Stimulated activated CD4-positive, alpha-beta T cell treated with anti-CD3 and anti-CD28 coated beads, TNF-alpha, amount 100 ng/mL, for 1 hour (primary cell): ENCODE results near the gene APOBEC4.
"Not testable (repeated sequence)": the region's sequence is repeated elsewhere in the genome, so short reads cannot be mapped to it uniquely, and the experiment has no call there.

Experiments
- DNase-seq, 3 donors: peaks; one replicate each; pipeline ENCODE4 v3.0.0-alpha.2; 2020; ENCODE audit warnings: low read depth in 3 of 3, low spot score in 1 of 3

The APOBEC4 gene

DNA sequence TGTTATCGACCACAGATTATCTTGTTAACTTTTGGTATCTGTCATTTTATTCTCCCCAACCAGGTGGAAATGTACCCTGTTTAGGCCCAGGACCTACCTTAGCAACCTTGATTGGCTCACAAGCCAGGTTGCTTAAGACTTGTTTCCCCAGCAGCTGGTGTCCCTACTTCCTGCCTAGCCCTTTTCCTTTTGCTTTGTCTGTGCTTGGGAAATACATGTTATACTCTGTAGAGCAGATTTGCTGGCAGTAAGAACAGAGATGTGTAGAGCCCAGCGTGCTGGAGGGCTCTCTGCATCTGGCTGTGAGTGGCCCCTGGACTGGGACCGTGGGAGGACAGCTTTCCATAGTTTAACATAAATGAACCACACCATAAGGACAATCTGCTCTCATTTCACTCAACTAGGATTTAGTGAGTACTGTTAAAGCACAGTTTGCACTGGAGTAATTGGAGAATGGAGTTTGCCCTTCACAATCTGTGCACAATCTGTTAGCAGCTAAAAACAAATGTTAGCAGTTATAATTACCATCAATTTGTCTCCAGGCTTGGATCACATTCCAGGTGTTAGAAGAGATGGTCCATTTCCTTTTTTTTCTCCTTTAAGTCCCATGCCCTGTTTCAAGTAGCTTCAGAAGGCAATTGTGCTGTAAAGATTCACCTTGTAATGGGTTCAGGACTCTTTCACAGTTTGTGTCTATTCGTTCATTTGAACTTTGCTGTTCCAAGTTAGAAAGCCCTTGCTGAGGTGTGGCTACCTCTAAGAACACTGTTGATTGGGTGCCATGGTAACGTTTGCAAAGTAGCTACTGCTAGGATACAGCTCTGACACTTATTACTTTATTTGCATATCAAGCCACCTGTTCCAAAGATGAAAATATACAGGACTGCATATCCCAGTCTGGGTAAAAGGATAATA, at the start of gene APOBEC4:
Gene APOBEC4 (minus strand): TSS at position 770 of the 915 bp plus-strand sequence. CDS start 4,535 bp downstream, outside the sequence.
- DNase-seq, result no peak

GRCh38 chr1:183702813-183703198, 49.7 kb upstream of the APOBEC4 start:
- no peak for DNase-seq

- DNase-seq, result no peak
These were observed 49.1 kb upstream of the APOBEC4 start for GRCh38 chr1:183702087-183702812.

GRCh38 chr1:183699616-183700160, 46.6 kb upstream of the APOBEC4 start:
- DNase-seq, result no peak

DNA sequence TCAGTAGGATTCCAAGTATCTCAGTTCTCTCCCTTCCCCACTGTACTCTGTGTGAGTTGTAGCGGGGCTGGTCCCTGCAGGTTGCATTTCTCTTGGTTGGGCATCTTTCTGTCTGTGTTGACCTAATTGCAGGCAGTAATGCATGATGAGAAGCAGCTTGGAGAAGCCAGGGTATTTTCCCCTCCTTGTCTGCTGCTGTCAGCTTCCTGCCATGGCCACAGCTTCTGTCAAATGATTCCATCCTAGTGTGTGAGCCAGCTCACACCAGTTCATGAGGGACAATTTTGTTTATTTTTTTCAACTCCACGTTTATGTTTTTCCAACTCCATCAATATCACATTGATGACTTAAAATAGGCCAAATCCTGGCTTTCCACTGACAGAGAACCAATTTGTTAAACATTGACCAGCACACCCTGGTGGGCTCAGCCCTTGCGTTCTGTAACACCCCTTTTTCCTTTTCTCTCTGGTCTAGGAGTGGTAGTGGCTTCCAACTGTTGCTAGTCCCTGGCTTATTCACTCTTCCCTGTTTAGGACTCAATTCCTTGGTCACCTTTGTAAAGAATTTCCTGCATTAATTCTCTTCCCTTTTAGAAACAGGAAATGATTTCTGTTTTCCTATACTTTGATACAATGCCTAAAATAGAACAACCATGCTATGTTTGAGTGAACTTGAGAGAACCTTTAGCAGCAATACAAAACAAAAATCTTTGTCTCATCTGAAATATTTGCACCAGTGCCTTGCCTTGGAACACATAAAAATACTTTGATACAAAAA, 44.9 kb upstream of the APOBEC4 start:
- no peak for DNase-seq

- DNase-seq, result no peak
These were observed 43.9 kb upstream of the APOBEC4 start for GRCh38 chr1:183696981-183697380.

- no peak for DNase-seq
These were observed 41.6 kb upstream of the APOBEC4 start for GRCh38 chr1:183694755-183695154.

GRCh38 chr1:183694066-183694465, 41.0 kb upstream of the APOBEC4 start:
- DNase-seq, result no peak

DNA sequence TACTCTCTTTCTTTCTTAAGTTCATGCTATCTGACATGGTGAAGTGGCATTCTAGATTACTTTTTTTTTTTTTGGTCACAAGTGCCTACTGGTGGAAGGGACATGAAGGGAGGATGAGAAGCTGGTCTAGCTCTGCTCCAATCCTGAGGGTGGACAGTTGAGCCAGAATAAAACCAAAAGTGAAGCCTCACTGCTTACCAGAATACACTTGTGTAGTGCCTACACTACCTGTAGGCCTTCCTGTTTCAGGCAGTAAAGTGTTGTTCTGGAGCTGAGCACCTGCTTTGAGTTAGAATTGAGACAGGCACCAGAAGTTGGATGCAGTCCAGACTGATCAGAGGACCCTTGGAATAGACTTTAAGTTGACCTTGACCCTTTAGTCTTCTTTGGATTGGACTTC, 40.4 kb upstream of the APOBEC4 start:
- no peak for DNase-seq

- DNase-seq, result no peak
These were observed 36.7 kb upstream of the APOBEC4 start for GRCh38 chr1:183689762-183690204.

GRCh38 chr1:183688341-183689060, 35.4 kb upstream of the APOBEC4 start:
- DNase-seq, result no peak

DNA sequence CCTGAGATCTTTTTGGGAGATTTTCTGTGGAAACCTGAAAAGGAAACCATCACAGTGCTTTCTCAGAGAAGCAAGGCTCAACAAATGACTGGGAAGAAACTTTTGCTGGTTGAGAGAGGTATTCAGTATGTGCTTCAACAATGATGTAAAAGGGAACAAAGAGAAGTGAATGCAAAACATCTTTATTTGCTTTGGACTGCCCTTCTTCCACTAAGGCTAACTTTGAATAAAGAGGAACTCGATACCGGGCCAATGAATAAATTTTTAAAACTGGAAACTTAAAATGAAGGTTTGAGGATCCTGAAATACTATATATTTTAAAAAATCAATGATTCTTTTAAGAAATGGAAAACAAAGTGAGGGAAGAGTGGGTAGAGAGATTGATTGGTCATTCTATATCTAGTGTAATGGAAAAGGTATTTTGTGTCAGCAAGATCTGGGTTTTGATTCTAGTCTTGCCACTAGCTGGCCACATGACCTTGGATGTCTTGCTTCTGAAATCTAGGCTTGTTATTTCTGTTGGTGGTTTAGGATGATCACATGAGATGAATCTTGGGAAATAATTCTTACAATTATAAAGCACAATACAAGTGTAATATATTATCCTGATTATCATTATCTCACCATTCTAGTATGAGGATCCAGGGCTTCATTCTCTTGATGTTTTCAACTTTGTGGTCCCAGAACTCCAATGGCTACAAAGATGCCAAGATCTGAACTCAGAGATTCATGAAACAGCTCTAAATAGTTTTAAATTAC, 34.6 kb upstream of the APOBEC4 start:
- DNase-seq, result no peak

- no peak for DNase-seq
These were observed 33.1 kb upstream of the APOBEC4 start for GRCh38 chr1:183686229-183686628.

DNA sequence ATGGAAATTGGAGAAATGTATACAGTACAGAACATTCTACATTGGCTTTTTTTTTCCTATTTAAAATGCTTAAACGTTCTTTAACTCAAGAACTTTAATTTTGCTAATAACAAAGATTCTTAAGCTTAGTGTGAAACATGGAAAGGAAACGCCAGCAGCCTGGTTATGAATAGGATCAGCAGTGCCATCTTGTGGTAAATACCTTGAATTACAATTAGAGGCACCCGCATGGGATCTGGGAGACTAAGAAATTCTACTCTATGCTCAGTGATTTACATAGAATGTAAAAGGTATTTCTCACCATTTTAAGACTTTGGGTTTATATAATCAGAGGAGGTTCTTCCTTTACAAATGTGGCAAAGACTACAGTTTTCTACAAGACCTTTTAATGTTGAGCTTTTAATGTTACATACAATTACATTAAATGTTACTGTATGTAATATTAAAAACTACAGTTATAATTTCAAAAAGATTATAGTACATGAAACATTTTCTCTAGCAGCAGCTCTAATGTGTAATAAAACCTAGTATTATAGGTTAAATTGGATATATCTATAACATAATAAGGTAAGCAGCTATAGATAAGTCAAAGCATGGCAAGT, 32.1 kb upstream of the APOBEC4 start:
- no peak for DNase-seq

DNA sequence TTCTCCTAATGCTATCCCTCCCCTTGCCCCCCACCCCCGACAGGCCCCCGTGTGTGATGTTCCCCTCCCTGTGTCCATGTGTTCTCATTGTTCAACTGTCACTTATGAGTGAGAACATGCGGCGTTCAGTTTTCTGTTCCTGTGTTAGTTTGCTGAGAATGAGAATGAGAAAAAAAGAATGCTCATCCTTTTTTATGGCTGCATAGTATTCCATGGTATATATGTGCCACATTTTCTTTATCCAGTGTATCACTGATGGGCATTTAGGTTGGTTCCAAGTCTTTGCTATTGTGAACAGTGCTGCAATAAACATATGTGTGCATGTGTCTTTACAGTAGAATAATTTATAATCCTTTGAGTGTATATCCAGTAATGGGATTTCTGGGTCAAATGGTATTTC, 26.2 kb upstream of the APOBEC4 start:
- DNase-seq, result not testable (repeated sequence)

DNA sequence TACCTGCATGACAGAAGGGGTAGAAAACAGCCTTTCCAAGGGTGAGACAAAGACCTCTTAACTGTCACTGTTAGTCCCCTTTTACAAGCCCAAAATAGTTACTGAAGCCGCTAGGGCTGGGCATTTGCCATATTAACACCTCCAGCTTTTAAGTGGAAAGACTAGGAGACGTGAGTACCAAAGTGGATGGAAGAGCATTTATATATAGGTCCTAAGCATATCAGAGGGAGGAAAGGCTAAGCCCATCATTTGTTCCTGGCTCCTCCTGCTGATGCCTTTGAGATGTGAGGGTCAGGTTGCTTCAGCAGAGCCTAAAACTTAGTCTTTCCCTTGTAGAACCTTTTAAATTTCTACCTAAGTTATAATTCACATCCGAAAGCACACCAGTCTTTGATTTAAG, 25.7 kb upstream of the APOBEC4 start:
- DNase-seq, result no peak

GRCh38 chr1:183676586-183677189, 23.6 kb upstream of the APOBEC4 start:
- no peak for DNase-seq

DNA sequence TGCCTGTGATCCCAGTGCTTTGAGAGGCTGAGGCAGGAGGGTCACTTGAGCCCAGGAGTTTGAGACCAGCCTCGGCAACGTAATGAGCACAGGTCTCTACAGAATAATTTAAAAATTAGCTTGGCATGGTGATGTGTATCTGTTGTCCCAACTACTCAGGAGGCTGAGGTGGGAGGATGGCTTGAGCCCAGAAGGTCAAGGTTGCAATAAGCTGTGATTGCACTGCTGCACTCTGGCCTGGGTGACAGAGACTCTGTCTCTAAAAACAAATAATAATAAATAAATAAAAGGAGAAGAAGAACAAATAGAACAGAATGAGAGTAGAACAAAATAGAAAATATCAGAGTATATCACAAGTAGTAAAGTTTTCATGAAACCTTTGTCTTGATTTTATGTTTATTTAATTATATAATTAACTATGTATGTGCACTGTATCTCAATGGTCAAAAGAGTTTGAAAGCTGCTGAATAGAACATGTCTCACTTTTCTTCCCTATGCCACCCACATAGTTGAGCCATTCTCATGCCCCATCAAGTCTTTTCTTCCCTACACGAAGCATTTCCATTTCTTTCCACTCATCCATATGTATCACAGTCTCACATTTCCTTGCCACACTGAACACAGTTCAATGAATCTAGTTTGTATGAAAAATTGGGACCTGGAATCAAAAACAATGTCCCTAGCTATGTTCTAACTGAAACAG, 22.9 kb upstream of the APOBEC4 start:
- DNase-seq, result no peak
